ENCODE measurements around the gene ZNF653.

Gene ZNF653

GRCh38 chr19:11513946-11514345, 8.3 kb upstream of the ZNF653 start:
- TF ChIP-seq CTCF (conservative IDR thresholded peaks at IDR 0.05; ENCODE audit: low read length) (no peak), EZH2phosphoT487 (IDR thresholded peaks at IDR 0.05; ENCODE audit: borderline replicate concordance) (no peak)
- Histone ChIP-seq H3K4me1 (ENCODE audit: insufficient read depth, low read length, poor library complexity, severe bottlenecking) (no peaks in the 10 kb centered on the region), H3K9ac (ENCODE audit: low read depth, low read length, poor library complexity, severe bottlenecking) (no peak overlapping the region)

GRCh38 chr19:11510444-11510843, 4.8 kb upstream of the ZNF653 start:
- Histone ChIP-seq H3K79me2 (ENCODE audit: insufficient read depth, low read length) (peaks cover 12% of the 10 kb centered on the region), H3K9ac (ENCODE audit: low read depth, low read length, poor library complexity, severe bottlenecking) (no peak overlapping the region), H3K4me2 (ENCODE audit: low read depth, low read length, poor library complexity, severe bottlenecking) (no peak overlapping the region), H3K9me2 (replicated peaks; ENCODE audit: low read depth, low read length) (no peaks in the 10 kb centered on the region), H2AFZ (ENCODE audit: low read length) (no peak overlapping the region), H3K4me1 (ENCODE audit: insufficient read depth, low read length, poor library complexity, severe bottlenecking) (peaks cover 5% of the 10 kb centered on the region), H4K20me1 (ENCODE audit: insufficient read depth, low read length, poor library complexity, severe bottlenecking) (no peaks in the 10 kb centered on the region), H3K36me3 (ENCODE audit: insufficient read depth, low read length) (no peaks in the 10 kb centered on the region), H3K9me3 (ENCODE audit: insufficient read depth, low read depth, low read length) (no peaks in the 10 kb centered on the region), H3F3A (ENCODE audit: low read depth) (no peaks in the 10 kb centered on the region), H3K4me3 (ENCODE audit: low read length, poor library complexity, severe bottlenecking) (no peak overlapping the region), H3K27me3 (ENCODE audit: insufficient read depth, low read length, poor library complexity, severe bottlenecking) (no peaks in the 10 kb centered on the region)
- no peak for TF ChIP-seq EZH2phosphoT487 (IDR thresholded peaks at IDR 0.05; ENCODE audit: borderline replicate concordance)
- TF ChIP-seq CTCF (conservative IDR thresholded peaks at IDR 0.05; ENCODE audit: low read length) = no peak

More at GRCh38 chr19:11513946-11514345, 8.3 kb upstream of the ZNF653 start:
- Histone ChIP-seq H3K79me2 (ENCODE audit: insufficient read depth, low read length) (no peaks in the 10 kb centered on the region), H3K4me3 (ENCODE audit: low read length, poor library complexity, severe bottlenecking) (no peak overlapping the region), H3K27me3 (ENCODE audit: insufficient read depth, low read length, poor library complexity, severe bottlenecking) (no peaks in the 10 kb centered on the region), H3K9me2 (replicated peaks; ENCODE audit: low read depth, low read length) (no peaks in the 10 kb centered on the region), H3F3A (ENCODE audit: low read depth) (no peaks in the 10 kb centered on the region), H2AFZ (ENCODE audit: low read length) (no peak overlapping the region), H4K20me1 (ENCODE audit: insufficient read depth, low read length, poor library complexity, severe bottlenecking) (no peaks in the 10 kb centered on the region), H3K4me2 (ENCODE audit: low read depth, low read length, poor library complexity, severe bottlenecking) (no peak overlapping the region), H3K36me3 (ENCODE audit: insufficient read depth, low read length) (no peaks in the 10 kb centered on the region), H3K9me3 (ENCODE audit: insufficient read depth, low read depth, low read length) (no peaks in the 10 kb centered on the region)

- Histone ChIP-seq H3K9me2 (replicated peaks; ENCODE audit: low read depth, low read length) (no peaks in the 10 kb centered on the region), H3K36me3 (ENCODE audit: insufficient read depth, low read length) (no peaks in the 10 kb centered on the region), H3K9me3 (ENCODE audit: insufficient read depth, low read depth, low read length) (no peaks in the 10 kb centered on the region), H3K4me1 (ENCODE audit: insufficient read depth, low read length, poor library complexity, severe bottlenecking) (peaks cover 11% of the 10 kb centered on the region), H3K27me3 (ENCODE audit: insufficient read depth, low read length, poor library complexity, severe bottlenecking) (no peaks in the 10 kb centered on the region), H3K9ac (ENCODE audit: low read depth, low read length, poor library complexity, severe bottlenecking) (peak overlapping the region; percentile 81), H2AFZ (ENCODE audit: low read length) (no peak overlapping the region), H3K4me2 (ENCODE audit: low read depth, low read length, poor library complexity, severe bottlenecking) (peak overlapping the region; percentile 83), H4K20me1 (ENCODE audit: insufficient read depth, low read length, poor library complexity, severe bottlenecking) (no peaks in the 10 kb centered on the region), H3F3A (ENCODE audit: low read depth) (no peaks in the 10 kb centered on the region), H3K4me3 (ENCODE audit: low read length, poor library complexity, severe bottlenecking) (peak overlapping the region; percentile 77), H3K79me2 (ENCODE audit: insufficient read depth, low read length) (peaks cover 24% of the 10 kb centered on the region)
- TF ChIP-seq EZH2phosphoT487 (IDR thresholded peaks at IDR 0.05; ENCODE audit: borderline replicate concordance) (no peak), CTCF (conservative IDR thresholded peaks at IDR 0.05; ENCODE audit: low read length) (no peak)
Observed at GRCh38 chr19:11507370-11508078, 1.9 kb upstream of the ZNF653 start.

Measured in Loucy (cell line).